H9 (cell line): ENCODE results near the gene NT5C2. TPM values are rescaled to one million over a fixed set of nuclear protein-coding genes. Genes with fewer than 3 reads are reported as not detected.

Experiments
- DNase-seq: peaks from one replicate; pipeline ENCODE4 v3.0.0-alpha.2; 2017
- H2AFZ ChIP-seq: one replicate; pipeline ENCODE4 v1.6.1; 2013; ENCODE audit warnings: mild to moderate bottlenecking, low read length, control low read depth, moderate library complexity
- H2AK5ac ChIP-seq: 2 replicates; pipeline ENCODE4 v1.6.1; 2013; ENCODE audit warnings: low read length, control low read depth, mixed read lengths; ENCODE audit not compliant: insufficient read length
- H2BK120ac ChIP-seq: one replicate; pipeline ENCODE4 v1.6.1; 2013; ENCODE audit warnings: low read depth, mild to moderate bottlenecking, low read length, control low read depth, inconsistent platforms; ENCODE audit not compliant: poor library complexity, severe bottlenecking
- H2BK12ac ChIP-seq: 2 replicates; pipeline ENCODE4 v1.6.1; 2013; ENCODE audit warnings: low read length, control low read depth, mixed read lengths, low read depth; ENCODE audit not compliant: insufficient read length
- H2BK15ac ChIP-seq: 2 replicates; pipeline ENCODE4 v1.6.1; 2013; ENCODE audit warnings: low read depth, low read length, control low read depth
- H2BK20ac ChIP-seq: one replicate; pipeline ENCODE4 v1.6.1; 2013; ENCODE audit warnings: low read depth, mild to moderate bottlenecking, low read length, control low read depth, inconsistent platforms; ENCODE audit not compliant: poor library complexity, severe bottlenecking
- H2BK5ac ChIP-seq: 2 replicates; pipeline ENCODE4 v1.6.1; 2013; ENCODE audit warnings: low read length, control low read depth, mixed read lengths; ENCODE audit not compliant: insufficient read length
- H3K14ac ChIP-seq: 2 replicates; pipeline ENCODE4 v1.6.1; 2013; ENCODE audit warnings: low read length, control low read depth; ENCODE audit not compliant: insufficient read depth
- H3K18ac ChIP-seq: 2 replicates; pipeline ENCODE4 v1.6.1; 2013; ENCODE audit warnings: low read depth, mild to moderate bottlenecking, mixed read lengths, low read length, control low read depth; ENCODE audit not compliant: insufficient read length
- H3K23ac ChIP-seq: 2 replicates; pipeline ENCODE4 v1.6.1; 2013; ENCODE audit warnings: low read length, control low read depth, mixed read lengths, low read depth; ENCODE audit not compliant: insufficient read length
- H3K23me2 ChIP-seq: 2 replicates; pipeline ENCODE4 v1.6.1; 2013; ENCODE audit warnings: low read depth, mild to moderate bottlenecking, mixed read lengths, low read length, control low read depth; ENCODE audit not compliant: insufficient read length, poor library complexity, severe bottlenecking
- H3K27ac ChIP-seq: 2 replicates; pipeline ENCODE4 v1.5.1; 2013; ENCODE audit warnings: low read length, control low read depth, mixed read lengths, low read depth; ENCODE audit not compliant: insufficient read length
- H3K27me3 ChIP-seq: 2 replicates; pipeline ENCODE4 v1.6.1; 2013; ENCODE audit warnings: low read length, control low read depth, inconsistent platforms; ENCODE audit not compliant: insufficient read depth
- H3K4ac ChIP-seq: 2 replicates; pipeline ENCODE4 v1.6.1; 2013; ENCODE audit warnings: low read depth, mild to moderate bottlenecking, control low read depth, inconsistent platforms, low read length, moderate library complexity
- H3K4me1 ChIP-seq: 2 replicates; pipeline ENCODE4 v1.6.1; 2013; ENCODE audit warnings: low read length, control low read depth, inconsistent platforms; ENCODE audit not compliant: insufficient read depth
- H3K4me2 ChIP-seq: 2 replicates; pipeline ENCODE4 v1.6.1; 2013; ENCODE audit warnings: low read length, control low read depth, mixed read lengths; ENCODE audit not compliant: insufficient read length, insufficient read depth
- H3K56ac ChIP-seq: 2 replicates; pipeline ENCODE4 v1.6.1; 2013; ENCODE audit warnings: low read depth, mild to moderate bottlenecking, mixed read lengths, low read length, control low read depth; ENCODE audit not compliant: insufficient read length
- H3K79me1 ChIP-seq: 2 replicates; pipeline ENCODE4 v1.6.1; 2013; ENCODE audit warnings: low read depth, mild to moderate bottlenecking, moderate library complexity, low read length, control low read depth, inconsistent platforms; ENCODE audit not compliant: insufficient read depth, poor library complexity, severe bottlenecking
- H3K79me2 ChIP-seq: 2 replicates; pipeline ENCODE4 v1.6.1; 2013; ENCODE audit warnings: low read length, control low read depth, inconsistent platforms; ENCODE audit not compliant: insufficient read depth
- H3K9ac ChIP-seq: 2 replicates; pipeline ENCODE4 v1.6.1; 2013; ENCODE audit warnings: low read length, control low read depth, mixed read lengths; ENCODE audit not compliant: insufficient read length; ENCODE audit errors: extremely low read depth
- H3K9me3 ChIP-seq: one replicate; pipeline ENCODE4 v1.6.1; 2013; ENCODE audit warnings: low read depth, low read length, inconsistent platforms; ENCODE audit not compliant: control insufficient read depth
- H3T11ph ChIP-seq: one replicate; pipeline ENCODE4 v1.6.1; 2013; ENCODE audit warnings: mild to moderate bottlenecking, low read length, control low read depth, inconsistent platforms
- H4K20me1 ChIP-seq: one replicate; pipeline ENCODE4 v1.6.1; 2013; ENCODE audit not compliant: control insufficient read depth, insufficient read length, insufficient read depth
- H4K5ac ChIP-seq: 2 replicates; pipeline ENCODE4 v1.6.1; 2013; ENCODE audit warnings: low read depth, mild to moderate bottlenecking, mixed read lengths, low read length, control low read depth; ENCODE audit not compliant: insufficient read length
- H4K8ac ChIP-seq: replicated peaks from 2 replicates; pipeline ENCODE4 v1.6.1; 2013; ENCODE audit warnings: low read length, control low read depth, mixed read lengths, low read depth; ENCODE audit not compliant: insufficient read length
- H4K91ac ChIP-seq: 2 replicates; pipeline ENCODE4 v1.6.1; 2013; ENCODE audit warnings: low read depth, mild to moderate bottlenecking, moderate library complexity, mixed read lengths, low read length, control low read depth; ENCODE audit not compliant: insufficient read length
- H3K27ac Mint-ChIP-seq, 3 experiments: 2 replicates in 2 of 3; 3 replicates in 1 of 3; pipeline ENCODE4 v1.8.0; 2020 to 2021; ENCODE audit warnings: mixed read lengths in 3 of 3, mild to moderate bottlenecking in 1 of 3, moderate library complexity in 1 of 3
- H3K27me3 Mint-ChIP-seq: 2 replicates; pipeline ENCODE4 v1.8.0; 2021; ENCODE audit warnings: low read depth, mild to moderate bottlenecking, moderate library complexity, mixed read lengths
- H3K36me3 Mint-ChIP-seq, 3 experiments: 2 replicates in 2 of 3; 3 replicates in 1 of 3; pipeline ENCODE4 v1.8.0; 2020 to 2021; ENCODE audit warnings: low read depth in 3 of 3, mixed read lengths in 3 of 3; ENCODE audit not compliant: insufficient read depth in 1 of 3
- H3K4me1 Mint-ChIP-seq, 2 experiments: 2 replicates each; pipeline ENCODE4 v1.8.0; 2020; ENCODE audit warnings: mixed read lengths in 2 of 2
- H3K4me3 Mint-ChIP-seq, 2 experiments: 2 replicates in 1 of 2; 3 replicates in 1 of 2; pipeline ENCODE4 v1.8.0; 2020 to 2021; ENCODE audit warnings: mild to moderate bottlenecking in 2 of 2, mixed read lengths in 2 of 2, moderate library complexity in 1 of 2
- H3K9me3 Mint-ChIP-seq, 2 experiments: 2 replicates in 1 of 2; 3 replicates in 1 of 2; pipeline ENCODE4 v1.8.0; 2020; ENCODE audit warnings: mild to moderate bottlenecking in 2 of 2, mixed read lengths in 2 of 2, moderate library complexity in 1 of 2
- CTCF ChIP-seq: fragments of 200-600 bp; sonication (generic); conservative IDR thresholded peaks from 3 replicates; pipeline ENCODE4 v1.8.0; 2021; ENCODE audit warnings: antibody characterized with exemption, mild to moderate bottlenecking
- WGBS: extraction: QIAGEN DNeasy Blood & Tissue Kit; methylation state at CpG from one replicate; pipeline ENCODE4 v1.1.7; 2013; ENCODE audit warnings: missing lambda C conversion rate, low lambda C conversion rate, mixed read lengths; ENCODE audit not compliant: insufficient read length; ENCODE audit errors: extremely low coverage; 5-methylcytosine and 5-hydroxymethylcytosine counted together
- total RNA-seq: library from RNA; stranded (reverse); gene quantifications from 2 replicates; pipeline ENCODE4 v1.2.1, GENCODE V29; 2021

Gene NT5C2
- total RNA-seq, 1 experiment from 2014 or later, result 69.6 TPM

- no peaks in the 10 kb centered on the region for H3K27me3 ChIP-seq
- Mint-ChIP-seq H3K4me3 (no peak overlapping the region), H3K27me3 (no peaks in the 10 kb centered on the region), H3K9me3 (peaks cover 0 to 3% of the 10 kb centered on the region in 2 experiments; a peak in 2 of 5 replicates), H3K27ac (no peak overlapping the region), H3K4me1 (peaks cover 13 to 15% of the 10 kb centered on the region in 2 experiments), H3K36me3 (peaks cover 0 to 9% (median 8%) of the 10 kb centered on the region in 3 experiments; a peak in 5 of 7 replicates)
- H4K91ac ChIP-seq, result no peak overlapping the region
- no peak overlapping the region for H2AK5ac ChIP-seq
- no peaks in the 10 kb centered on the region for H3K79me1 ChIP-seq
- no peak overlapping the region for H3K4me2 ChIP-seq
- no peak overlapping the region for H2BK120ac ChIP-seq
- no peak overlapping the region for H3K18ac ChIP-seq
- H4K5ac ChIP-seq, result no peak overlapping the region
- WGBS, result no CpG with 5 or more reads among the region's 1 CpG
- H2BK15ac ChIP-seq, result no peak overlapping the region
- H2BK20ac ChIP-seq, result no peak overlapping the region
- no peak overlapping the region for H2AFZ ChIP-seq
- H2BK12ac ChIP-seq, result no peak overlapping the region
- H4K8ac ChIP-seq, result no peak overlapping the region
- no peak overlapping the region for H2BK5ac ChIP-seq
- H3K9me3 ChIP-seq, result no peaks in the 10 kb centered on the region
- H3K4ac ChIP-seq, result no peak overlapping the region
- H3K79me2 ChIP-seq, result no peaks in the 10 kb centered on the region
- H3K9ac ChIP-seq, result no peak overlapping the region
- H4K20me1 ChIP-seq, result no peaks in the 10 kb centered on the region
- H3K14ac ChIP-seq, result no peak overlapping the region
- DNase-seq, result no peak
- no peak overlapping the region for H3K23ac ChIP-seq
- no peak for TF ChIP-seq CTCF
- no peak overlapping the region for H3K56ac ChIP-seq
- H3T11ph ChIP-seq, result no peak overlapping the region
- H3K4me1 ChIP-seq, result peaks cover 4% of the 10 kb centered on the region
- H3K27ac ChIP-seq, result no peak overlapping the region
- H3K23me2 ChIP-seq, result no peaks in the 10 kb centered on the region
Measured at GRCh38 chr10:103105462-103105861, 87.6 kb downstream of the NT5C2 start.
